BJ (cell line): ENCODE measurements around the gene ATXN1. TPM values are rescaled to one million over a fixed set of nuclear protein-coding genes. Genes with fewer than 3 reads are reported as not detected.

ENCODE experiments used
- CTCF ChIA-PET: fragments of 350-600 bp; formaldehyde crosslinking; extraction: SDS; loops from one replicate; lab custom pipeline; 2021; ENCODE audit warnings: antibody characterized with exemption, inconsistent platforms; lab: Yijun Ruan, JAX
- POLR2A ChIA-PET: fragments of 300-600 bp; sonication (Branson Sonifier 250); formaldehyde crosslinking; extraction: SDS; loops from one replicate; lab custom pipeline; 2021; ENCODE audit warnings: antibody characterized with exemption; lab: Charles Lee
- DNase-seq: peaks from one replicate; pipeline ENCODE4 v3.0.0-alpha.2; 2011; ENCODE audit warnings: low read depth
- H3K27me3 ChIP-seq: 2 replicates; pipeline ENCODE4 v1.6.0; 2011; ENCODE audit warnings: low read length; ENCODE audit not compliant: control insufficient read depth, insufficient read depth
- H3K36me3 ChIP-seq: 2 replicates; pipeline ENCODE4 v1.5.1; 2011; ENCODE audit warnings: low read length; ENCODE audit not compliant: control insufficient read depth, insufficient read depth
- H3K4me3 ChIP-seq: 2 replicates; pipeline ENCODE4 v1.5.1; 2011; ENCODE audit warnings: low read depth, mild to moderate bottlenecking, control low read depth, low read length
- polyA plus RNA-seq: library from polyadenylated mRNA; depleted of rRNA; stranded (reverse); fragments of >200 nt; gene quantifications from 2 replicates; pipeline ENCODE4 v1.2.3, GENCODE V29; 2011
- TF ChIP-seq, protein P1 (sequence below): IDR thresholded peaks from 2 replicates; pipeline ENCODE4 v1.5.1; 2011; ENCODE audit warnings: low read depth, mild to moderate bottlenecking, control low read depth, inconsistent platforms, low read length, moderate library complexity; ENCODE audit not compliant: insufficient read depth

The ATXN1 gene
- polyA plus RNA-seq, 1 experiment, result 60.2 TPM

DNA sequence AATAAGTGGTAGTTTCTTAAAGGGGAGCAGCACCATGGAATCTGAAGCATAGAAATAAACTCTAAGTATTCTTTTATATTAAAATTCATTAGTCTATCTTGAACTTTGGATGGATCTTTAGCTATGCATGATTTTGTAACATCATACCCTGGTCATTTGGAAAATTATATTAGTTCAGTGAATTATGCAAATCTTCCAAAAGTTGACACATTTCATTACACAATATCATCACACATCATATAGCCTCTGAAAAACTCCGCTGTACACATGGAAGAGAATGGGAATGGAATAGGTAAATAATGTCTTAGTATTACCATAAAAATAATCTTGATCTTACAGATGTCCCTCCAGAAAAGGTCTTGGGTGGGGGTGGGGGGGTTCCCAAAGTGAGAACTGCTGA lies 96.1 kb downstream of the ATXN1 start:
- TF ChIP-seq, protein P1, sequence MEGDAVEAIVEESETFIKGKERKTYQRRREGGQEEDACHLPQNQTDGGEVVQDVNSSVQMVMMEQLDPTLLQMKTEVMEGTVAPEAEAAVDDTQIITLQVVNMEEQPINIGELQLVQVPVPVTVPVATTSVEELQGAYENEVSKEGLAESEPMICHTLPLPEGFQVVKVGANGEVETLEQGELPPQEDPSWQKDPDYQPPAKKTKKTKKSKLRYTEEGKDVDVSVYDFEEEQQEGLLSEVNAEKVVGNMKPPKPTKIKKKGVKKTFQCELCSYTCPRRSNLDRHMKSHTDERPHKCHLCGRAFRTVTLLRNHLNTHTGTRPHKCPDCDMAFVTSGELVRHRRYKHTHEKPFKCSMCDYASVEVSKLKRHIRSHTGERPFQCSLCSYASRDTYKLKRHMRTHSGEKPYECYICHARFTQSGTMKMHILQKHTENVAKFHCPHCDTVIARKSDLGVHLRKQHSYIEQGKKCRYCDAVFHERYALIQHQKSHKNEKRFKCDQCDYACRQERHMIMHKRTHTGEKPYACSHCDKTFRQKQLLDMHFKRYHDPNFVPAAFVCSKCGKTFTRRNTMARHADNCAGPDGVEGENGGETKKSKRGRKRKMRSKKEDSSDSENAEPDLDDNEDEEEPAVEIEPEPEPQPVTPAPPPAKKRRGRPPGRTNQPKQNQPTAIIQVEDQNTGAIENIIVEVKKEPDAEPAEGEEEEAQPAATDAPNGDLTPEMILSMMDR, result no peak
- 0 out of 2 replicates have a peak, but pooled peaks cover 1% of the 10 kb centered on the region for H3K36me3 ChIP-seq
- POLR2A ChIA-PET, result no interaction called here
- H3K27me3 ChIP-seq, result no peaks in the 10 kb centered on the region
- CTCF ChIA-PET, result no interaction called here
- DNase-seq, result no peak
- no peak overlapping the region for H3K4me3 ChIP-seq

DNA sequence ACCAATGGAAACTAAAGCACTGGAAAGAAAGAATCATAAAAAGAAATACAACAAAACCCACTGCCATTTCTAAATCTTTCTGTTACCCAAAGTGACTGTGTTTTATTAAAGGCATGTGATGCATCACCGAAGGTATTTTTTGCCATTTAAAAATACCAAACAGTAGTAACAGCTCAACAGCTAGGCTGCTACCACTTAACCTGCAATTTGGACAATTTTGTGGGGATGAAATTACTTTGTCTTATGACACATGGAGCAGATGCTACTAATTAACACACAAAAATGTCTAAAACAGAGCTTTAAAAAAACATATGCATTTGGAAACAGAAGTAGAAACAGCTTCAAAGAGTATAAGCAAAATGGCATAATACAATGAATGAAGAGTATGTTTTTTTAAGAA lies 97.4 kb downstream of the ATXN1 start:
- TF ChIP-seq, protein P1, result no peak
- ChIA-PET POLR2A (no interaction called here), CTCF (no interaction called here)
- Histone ChIP-seq H3K4me3 (no peak overlapping the region), H3K27me3 (no peaks in the 10 kb centered on the region), H3K36me3 (peaks cover 1% of the 10 kb centered on the region)
- DNase-seq, result no peak

DNA sequence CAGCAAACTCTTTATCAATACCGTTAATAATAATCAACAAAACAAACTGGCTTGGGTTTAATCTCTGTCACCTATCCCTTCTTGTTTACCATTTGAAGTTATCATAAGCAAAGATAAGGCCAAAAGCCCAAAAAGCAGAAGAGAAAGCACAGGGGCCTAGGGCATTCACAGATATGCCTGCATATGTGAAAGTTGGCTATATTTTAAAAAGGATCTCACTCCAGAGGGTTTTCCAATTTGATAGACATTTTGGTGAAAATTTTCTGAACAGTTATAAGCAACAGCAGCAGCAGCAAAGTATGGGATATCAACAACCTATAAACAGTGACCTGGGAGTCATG lies 101.1 kb downstream of the ATXN1 start:
- Histone ChIP-seq H3K36me3 (peaks cover 5% of the 10 kb centered on the region), H3K4me3 (no peak overlapping the region), H3K27me3 (no peaks in the 10 kb centered on the region)
- TF ChIP-seq, protein P1, result no peak
- ChIA-PET POLR2A (no interaction called here), CTCF (no interaction called here)
- DNase-seq, result no peak

DNA sequence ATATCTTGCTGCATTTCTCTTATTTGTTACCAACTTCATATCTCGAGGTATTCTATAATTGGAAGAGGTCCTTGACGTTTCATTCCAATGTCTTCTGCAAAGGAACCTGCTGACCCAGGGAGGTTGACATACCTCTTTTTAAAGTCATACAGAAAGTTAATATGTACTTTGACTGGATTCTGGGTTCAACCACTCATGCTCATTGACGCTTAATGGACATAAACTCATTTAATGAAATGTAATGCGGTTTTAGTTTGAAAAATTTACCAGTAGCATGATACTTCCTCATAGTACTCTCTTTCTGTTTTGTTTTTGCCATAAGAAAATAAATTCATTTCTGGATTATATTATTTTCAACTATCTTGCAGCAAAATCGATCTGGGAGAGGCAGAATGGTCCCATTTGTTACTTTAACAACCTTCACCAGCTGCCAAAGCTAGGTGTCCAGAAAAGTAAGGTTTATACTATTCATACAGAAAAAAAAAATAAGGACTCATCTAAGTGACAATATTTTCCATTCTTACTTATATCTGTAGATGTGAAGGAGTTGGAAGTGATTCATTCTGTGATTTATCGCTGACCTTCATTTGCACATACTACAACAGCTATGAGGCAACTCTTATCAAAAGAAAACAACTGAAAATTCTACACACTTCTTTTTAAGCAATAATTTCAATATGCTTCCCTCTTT lies 101.6 kb downstream of the ATXN1 start:
- TF ChIP-seq, protein P1, result no peak
- H3K36me3 ChIP-seq, result peaks cover 5% of the 10 kb centered on the region
- DNase-seq, result no peak
- ChIA-PET CTCF (no interaction called here), POLR2A (no interaction called here)
- no peak overlapping the region for H3K4me3 ChIP-seq
- H3K27me3 ChIP-seq, result no peaks in the 10 kb centered on the region

DNA sequence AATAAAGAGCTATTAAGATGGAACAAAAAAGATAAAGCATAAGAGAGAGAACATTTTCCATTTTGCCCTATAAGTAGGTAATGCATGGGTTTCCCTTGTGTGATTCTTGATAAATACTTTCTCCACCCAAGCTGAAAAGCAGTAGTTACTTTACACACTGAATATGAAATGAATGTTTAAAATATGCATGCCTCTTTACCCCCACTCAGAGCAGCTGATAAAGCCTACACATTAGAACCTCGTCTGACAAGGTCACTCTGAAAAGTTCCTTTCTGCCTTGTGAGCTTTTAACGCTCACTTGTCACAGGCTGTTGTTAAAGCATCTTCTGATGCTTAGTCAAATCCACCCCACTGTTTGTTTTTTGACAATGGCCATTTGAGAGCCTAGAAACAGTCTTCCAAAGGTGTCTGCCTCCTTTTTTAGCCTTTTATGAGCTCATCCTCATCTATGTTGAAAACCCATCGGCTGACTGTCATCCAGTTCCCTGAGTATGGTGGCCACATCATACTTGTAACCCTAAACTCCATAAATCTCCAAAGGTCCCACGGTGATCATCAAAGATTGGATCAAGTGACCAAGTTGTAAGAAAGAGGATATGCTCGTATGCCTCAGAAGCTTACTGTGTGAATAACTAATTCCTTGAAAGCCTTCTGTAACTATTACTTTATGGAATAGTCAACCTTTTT lies 102.8 kb downstream of the ATXN1 start:
- H3K4me3 ChIP-seq, result no peak overlapping the region
- POLR2A ChIA-PET, result no interaction called here
- CTCF ChIA-PET, result interaction anchor here (0.6 to 0.8 kb wide), 2 partner anchors 20 to 1665 kb away, joined by 3 read pairs; no protein-coding TSS in a partner anchor
- H3K36me3 ChIP-seq, result peaks cover 5% of the 10 kb centered on the region
- TF ChIP-seq, protein P1, result no peak
- DNase-seq, result no peak
- no peaks in the 10 kb centered on the region for H3K27me3 ChIP-seq
